K562 (cell line): ENCODE results near the gene ACACB. TPM values are rescaled to one million over a fixed set of nuclear protein-coding genes. Genes with fewer than 3 reads are reported as not detected.

Source experiments
- CHD7 ChIP-seq: fragments of 200-600 bp; sonication (generic); IDR thresholded peaks from one replicate; pipeline ENCODE4 v1.6.1; 2012; ENCODE audit warnings: mild to moderate bottlenecking, low read depth, low read length, inconsistent platforms
- FOXA3 ChIP-seq, 2 experiments: fragments of 450-650 bp in 1 of 2; sonication (generic) in 1 of 2; formaldehyde crosslinking; IDR thresholded peaks in 1 of 2; conservative IDR thresholded peaks in 1 of 2; 2 replicates each; pipeline versions ENCODE4 v1.4.0 to v1.8.0; 2020 to 2022; ENCODE audit warnings: mild to moderate bottlenecking in 2 of 2, missing genetic modification reagents in 1 of 2
- ILF3 ChIP-seq: fragments of 450-650 bp; IDR thresholded peaks from 2 replicates; pipeline ENCODE4 v1.6.1; 2018; ENCODE audit warnings: antibody characterized with exemption, mild to moderate bottlenecking, moderate library complexity, borderline replicate concordance
- KDM2B ChIP-seq: fragments of 250-450 bp; sonication (Bioruptor Pico); IDR thresholded peaks from 2 replicates; pipeline ENCODE4 v1.8.0; 2021; ENCODE audit warnings: mild to moderate bottlenecking, moderate library complexity
- L3MBTL2 ChIP-seq: fragments of 450-650 bp; IDR thresholded peaks from 2 replicates; pipeline ENCODE4 v1.6.1; 2016; ENCODE audit warnings: mild to moderate bottlenecking, moderate library complexity
- NR2F6 ChIP-seq: fragments of 450-650 bp; formaldehyde crosslinking; IDR thresholded peaks from 2 replicates; pipeline ENCODE4 v1.4.0; 2020; ENCODE audit warnings: mild to moderate bottlenecking
- polyA plus RNA-seq, 8 experiments: library from polyadenylated mRNA; depleted of rRNA in 4 of 8; stranded (reverse) in 5 of 8; unstranded in 3 of 8; fragments of >200 nt; fragmentation: Nextera tagmentation in 2 of 8; fragmentation: Illumina TruSeq in 1 of 8; extraction: Ambion mirVana in 2 of 8; extraction: Trizol in 1 of 8; gene quantifications; 2 replicates each; pipeline versions ENCODE4 v1.2.1 to v1.2.3, GENCODE V29; 2011 to 2014; ENCODE audit warnings: inconsistent platforms in 1 of 8, missing spikeins in 1 of 8
- total RNA-seq, 7 experiments: library from RNA; depleted of rRNA in 6 of 7; stranded (reverse); fragments of >200 nt in 6 of 7; fragmentation: Illumina TruSeq in 2 of 7; extraction: Trizol in 2 of 7; gene quantifications; 2 replicates each; pipeline versions ENCODE4 v1.2.1 to v1.2.3, GENCODE V29; 2011 to 2021; ENCODE audit warnings: low replicate concordance in 1 of 7

Gene ACACB
- total and polyA plus RNA-seq, 9 of the 15 experiments (the other 6 are each of a cell fraction or from before 2014, with no cell fraction given): 0.10 to 2.5 (median 0.83) TPM

GRCh38 chr12:109267361-109267760, 151.0 kb downstream of the ACACB start (continued):
- no peak for TF ChIP-seq CHD7
- TF ChIP-seq ILF3: no peak
- TF ChIP-seq L3MBTL2: no peak
- TF ChIP-seq FOXA3 (CRISPR knock-in tag; conservative IDR thresholded peaks at IDR 0.05 in 1 of 2, IDR thresholded peaks at IDR 0.05 in 1 of 2): no peak
- no peak for TF ChIP-seq KDM2B (CRISPR knock-in tag)
- TF ChIP-seq NR2F6 (CRISPR knock-in tag): no peak
